AG09309 (cell line): ENCODE results near the gene ASPSCR1.

ENCODE experiments used
- DNase-seq: peaks from one replicate; pipeline ENCODE4 v3.0.0-alpha.2; 2010; ENCODE audit warnings: low read depth
- H3K4me3 ChIP-seq: 2 replicates; pipeline ENCODE4 v1.5.1; 2011; ENCODE audit warnings: mild to moderate bottlenecking, low read depth, low read length, moderate library complexity; ENCODE audit not compliant: control insufficient read depth
- CTCF ChIP-seq: IDR thresholded peaks from 2 replicates; pipeline ENCODE4 v1.5.1; 2011; ENCODE audit warnings: mild to moderate bottlenecking, low read depth, low read length, inconsistent platforms; ENCODE audit not compliant: insufficient read depth, control insufficient read depth; ENCODE audit errors: missing control alignments

Gene ASPSCR1

GRCh38 chr17:81962499-81963441, 14.7 kb upstream of the ASPSCR1 start:
- no peak overlapping the region for H3K4me3 ChIP-seq
- TF ChIP-seq CTCF = no peak
- no peak for DNase-seq

GRCh38 chr17:81964081-81964849, 13.2 kb upstream of the ASPSCR1 start:
- no peak overlapping the region for H3K4me3 ChIP-seq
- DNase-seq = no peak
- TF ChIP-seq CTCF = no peak

- no peak for DNase-seq
- H3K4me3 ChIP-seq = no peak overlapping the region
- TF ChIP-seq CTCF = no peak
Measured at GRCh38 chr17:81966343-81967243, 10.8 kb upstream of the ASPSCR1 start.

- no peak for DNase-seq
- no peak overlapping the region for H3K4me3 ChIP-seq
- no peak for TF ChIP-seq CTCF
Measured at GRCh38 chr17:81967244-81967532, 10.2 kb upstream of the ASPSCR1 start.

DNA sequence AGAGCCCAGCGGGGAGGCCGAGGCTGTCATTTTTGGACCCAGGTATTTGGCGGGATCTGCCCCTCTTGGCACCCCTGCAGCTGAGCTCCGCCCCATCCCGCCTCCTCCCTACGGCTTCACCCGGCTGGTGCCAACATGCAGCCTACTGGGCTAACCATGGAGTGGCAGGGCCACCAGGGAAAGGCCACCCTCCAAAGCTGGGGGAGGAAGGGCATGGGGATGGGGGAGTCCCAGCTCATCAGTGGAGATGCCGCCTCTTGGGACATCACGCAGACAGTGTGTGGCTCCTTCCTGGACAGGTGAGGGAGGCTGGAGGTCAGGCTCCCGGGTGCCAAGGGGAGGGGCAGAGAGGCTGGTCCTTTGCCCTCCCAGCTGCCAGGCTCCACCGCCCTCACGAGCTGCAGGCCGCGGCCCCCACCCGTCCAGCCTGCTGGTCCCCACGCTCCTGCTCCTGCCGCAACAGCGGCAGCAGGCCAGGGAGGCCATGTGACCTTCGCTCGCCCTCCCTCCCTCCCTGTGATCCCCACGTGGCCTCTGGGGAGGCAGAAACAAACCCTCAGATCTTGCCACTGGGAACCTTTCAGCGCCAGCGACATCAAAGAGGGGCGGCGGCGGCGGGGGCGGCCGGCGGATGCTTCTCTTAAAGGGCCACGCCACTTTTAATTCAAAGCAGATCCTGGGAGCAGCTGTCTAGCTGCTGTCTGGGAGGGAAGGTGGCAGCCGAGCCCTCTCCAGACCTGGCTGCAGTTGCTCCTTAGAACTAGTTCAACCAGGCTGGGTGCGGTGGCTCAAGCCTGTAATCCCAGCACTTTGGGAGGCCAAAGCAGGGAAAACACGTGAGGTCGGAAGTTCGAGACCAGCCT, 9.7 kb upstream of the ASPSCR1 start:
- H3K4me3 ChIP-seq = peak overlapping the region; percentile 6; the same call in 1 of the 2 replicates
- TF ChIP-seq CTCF = no peak
- no peak for DNase-seq
